ENCODE results near the gene TMEM141.
"Not testable (repeated sequence)": the region's sequence is repeated elsewhere in the genome, so short reads cannot be mapped to it uniquely, and the experiment has no call there.

DNA sequence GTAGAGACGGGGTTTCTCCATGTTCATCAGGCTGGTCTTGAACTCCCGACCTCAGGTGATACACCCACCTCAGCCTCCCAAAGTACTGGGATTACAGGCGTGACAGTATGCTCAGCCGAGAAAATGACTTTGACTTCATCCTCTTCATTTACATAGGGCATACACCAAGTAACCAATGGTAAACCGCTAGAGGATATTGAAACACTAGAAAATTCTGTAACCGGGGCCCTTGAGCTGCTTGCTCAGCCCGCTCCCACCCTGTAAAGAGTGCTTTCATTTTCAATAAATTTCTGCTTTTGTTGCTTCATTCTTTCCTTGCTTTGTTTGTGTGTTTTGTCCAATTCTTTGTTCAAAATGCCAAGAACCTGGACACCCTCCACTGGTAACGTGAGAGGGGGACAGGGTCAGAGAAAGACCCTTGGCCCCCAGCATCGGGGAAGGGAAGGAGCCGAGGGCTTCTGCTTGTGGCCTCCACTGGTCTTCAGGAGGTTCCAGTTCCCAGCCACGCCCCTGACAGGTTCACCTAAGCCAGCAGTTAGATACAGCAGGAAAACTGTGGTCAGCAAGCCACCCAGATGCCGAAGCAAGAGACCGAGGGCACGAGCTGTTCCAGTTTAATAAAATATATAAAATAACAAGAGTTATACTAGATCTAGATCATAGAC is 25.3 kb upstream of the TMEM141 start:
- not testable (repeated sequence) for TF ChIP-seq EZH2, CTCF, EZH2phosphoT487 (IDR thresholded peaks at IDR 0.05)
